Measurements from ENCODE around the gene GCLC.

GCLC gene

DNA sequence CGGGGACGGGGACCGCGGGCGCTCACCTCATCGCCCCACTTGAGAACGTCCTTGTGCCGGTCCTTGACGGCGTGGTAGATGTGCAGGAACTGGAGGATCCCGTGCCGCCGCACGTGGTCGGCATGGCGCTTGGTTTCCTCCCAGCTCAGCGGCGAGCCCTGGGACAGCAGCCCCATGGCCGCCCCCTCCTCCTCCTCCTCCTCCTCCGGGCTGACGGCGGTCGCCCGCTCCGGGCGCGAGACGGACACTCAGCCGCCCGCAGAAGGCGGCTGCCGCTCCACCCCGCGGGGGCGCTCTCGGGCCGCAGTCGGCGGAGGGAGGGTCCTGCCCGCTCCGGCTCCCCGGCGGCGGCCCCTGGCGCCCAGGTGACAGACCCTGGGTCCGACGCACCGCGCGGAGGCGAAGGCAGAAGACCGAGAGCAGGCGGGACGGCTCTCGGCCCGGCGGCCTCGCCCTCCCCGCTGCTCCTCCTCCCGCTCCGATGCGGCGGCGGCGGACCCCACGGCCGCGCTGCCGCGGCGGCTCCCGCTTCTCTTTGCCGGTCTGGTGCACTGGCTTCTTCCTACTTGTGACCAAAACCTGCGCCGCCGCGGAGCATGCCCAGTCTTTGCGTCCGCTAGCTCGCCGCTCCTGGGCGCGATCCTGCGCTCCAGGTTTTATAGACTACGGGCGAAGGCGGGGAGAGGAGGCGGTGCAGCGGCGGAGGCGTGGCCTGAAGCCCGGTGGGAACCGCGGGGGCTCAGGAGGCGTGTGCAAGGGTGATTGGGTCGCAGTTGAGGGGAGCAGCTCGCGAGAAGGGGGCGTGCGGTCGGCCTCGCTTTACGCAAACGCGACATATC is at the start of gene GCLC:
Gene GCLC, minus strand, starts transcription at position 632 of the 839 bp plus-strand sequence. Its CDS starts 456 bp downstream, at position 176.
- Histone ChIP-seq H3K36me3 (ENCODE audit: low read depth) (peaks cover 34% of the 10 kb centered on the region), H3K4me3 (ENCODE audit: severe bottlenecking) (peak within 1 kb of the TSS; percentile 62), H3K27ac (ENCODE audit: poor library complexity, severe bottlenecking) (peak within 1 kb of the TSS; percentile 47), H3K4me1 (ENCODE audit: insufficient read depth, poor library complexity, severe bottlenecking) (peaks cover 12% of the 10 kb centered on the region), H3K27me3 (ENCODE audit: insufficient read depth, poor library complexity, severe bottlenecking) (no peaks in the 10 kb centered on the region), H3K9me3 (ENCODE audit: severe bottlenecking) (no peaks in the 10 kb centered on the region)
- TF ChIP-seq CTCF (IDR thresholded peaks at IDR 0.05; ENCODE audit: poor library complexity, severe bottlenecking): peak; percentile 92
- DNase-seq (ENCODE audit: low spot score) (peak; percentile 87), ATAC-seq (ENCODE audit: low read depth) (peak; percentile 67)

- H3K4me1 ChIP-seq (ENCODE audit: insufficient read depth, poor library complexity, severe bottlenecking): no peaks in the 10 kb centered on the region
- H3K36me3 ChIP-seq (ENCODE audit: low read depth): no peaks in the 10 kb centered on the region
- ATAC-seq (ENCODE audit: low read depth) (no peak), DNase-seq (ENCODE audit: low spot score) (no peak)
- H3K4me3 ChIP-seq (ENCODE audit: severe bottlenecking): no peak overlapping the region
- H3K27me3 ChIP-seq (ENCODE audit: insufficient read depth, poor library complexity, severe bottlenecking): no peaks in the 10 kb centered on the region
- peaks cover 1% of the 10 kb centered on the region for H3K9me3 ChIP-seq (ENCODE audit: severe bottlenecking)
- H3K27ac ChIP-seq (ENCODE audit: poor library complexity, severe bottlenecking): no peak overlapping the region
- no peak for TF ChIP-seq CTCF (IDR thresholded peaks at IDR 0.05; ENCODE audit: poor library complexity, severe bottlenecking)
Observed at GRCh38 chr6:53594596-53594995, 49.7 kb upstream of the GCLC start.

GRCh38 chr6:53593001-53593488 is 48.1 kb upstream of the GCLC start:
- TF ChIP-seq CTCF (IDR thresholded peaks at IDR 0.05; ENCODE audit: poor library complexity, severe bottlenecking): no peak
- DNase-seq (ENCODE audit: low spot score) (no peak), ATAC-seq (ENCODE audit: low read depth) (no peak; the same call in 2 of the 3 replicates)
- Histone ChIP-seq H3K27me3 (ENCODE audit: insufficient read depth, poor library complexity, severe bottlenecking) (no peaks in the 10 kb centered on the region), H3K36me3 (ENCODE audit: low read depth) (no peaks in the 10 kb centered on the region), H3K27ac (ENCODE audit: poor library complexity, severe bottlenecking) (no peak overlapping the region), H3K4me3 (ENCODE audit: severe bottlenecking) (no peak overlapping the region), H3K4me1 (ENCODE audit: insufficient read depth, poor library complexity, severe bottlenecking) (no peaks in the 10 kb centered on the region), H3K9me3 (ENCODE audit: severe bottlenecking) (peaks cover 1% of the 10 kb centered on the region)

- Histone ChIP-seq H3K4me3 (ENCODE audit: severe bottlenecking) (no peak overlapping the region), H3K27ac (ENCODE audit: poor library complexity, severe bottlenecking) (no peak overlapping the region), H3K27me3 (ENCODE audit: insufficient read depth, poor library complexity, severe bottlenecking) (no peaks in the 10 kb centered on the region), H3K4me1 (ENCODE audit: insufficient read depth, poor library complexity, severe bottlenecking) (no peaks in the 10 kb centered on the region), H3K9me3 (ENCODE audit: severe bottlenecking) (peaks cover 1% of the 10 kb centered on the region), H3K36me3 (ENCODE audit: low read depth) (no peaks in the 10 kb centered on the region)
- TF ChIP-seq CTCF (IDR thresholded peaks at IDR 0.05; ENCODE audit: poor library complexity, severe bottlenecking): no peak
- no peak for ATAC-seq (ENCODE audit: low read depth)
- DNase-seq (ENCODE audit: low spot score): no peak
Observed at GRCh38 chr6:53591873-53592272, 47.0 kb upstream of the GCLC start.

All from RWPE2 (cell line).